HG02642 (cell line): ENCODE measurements around the gene WDR37.
"Not testable (repeated sequence)": the region's sequence is repeated elsewhere in the genome, so short reads cannot be mapped to it uniquely, and the experiment has no call there.

Experiments used
- ATAC-seq: cut with Tn5 transposase; IDR thresholded peaks from one replicate; pipeline ENCODE4 v1.9.1; 2021; ENCODE audit warnings: mild to moderate bottlenecking; ENCODE audit not compliant: unreplicated experiment, poor library complexity

Gene WDR37

DNA sequence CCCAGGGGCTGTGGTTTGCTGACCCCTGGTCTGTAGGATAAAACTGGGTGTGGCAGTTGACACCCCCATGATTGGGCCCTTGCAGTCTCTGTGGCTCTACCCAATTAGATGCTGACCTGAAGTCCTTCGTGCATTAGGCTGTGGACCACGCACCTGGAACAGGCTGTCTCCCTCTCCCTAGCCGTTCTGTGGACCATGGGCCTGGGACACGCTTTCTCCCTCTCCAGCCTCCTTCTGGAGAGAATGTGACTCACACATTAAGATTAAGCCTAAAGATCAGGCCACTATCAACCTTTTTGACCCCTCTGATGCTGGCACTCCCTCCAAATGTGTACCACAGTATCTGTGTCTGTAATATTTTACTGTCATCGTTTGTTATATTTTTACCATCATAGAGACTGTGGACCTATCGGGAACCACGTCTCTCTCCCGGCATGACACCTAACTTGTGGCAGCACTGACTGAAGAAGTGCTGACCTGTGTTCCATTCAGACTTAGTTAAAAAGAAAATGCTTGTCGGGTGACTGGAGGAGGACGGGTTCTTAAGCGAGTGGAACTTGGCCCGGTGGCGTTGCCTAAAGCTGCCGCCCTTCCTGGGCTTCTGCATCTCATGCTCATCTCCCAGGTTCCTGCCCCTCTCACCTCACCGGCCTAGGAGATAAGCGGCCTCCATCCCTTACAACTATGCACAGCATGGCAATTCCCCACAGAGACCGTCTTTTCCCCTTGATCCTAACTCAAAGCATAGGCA lies 92.8 kb downstream of the WDR37 start:
- no peak for ATAC-seq

GRCh38 chr10:1149793-1150637 lies 93.8 kb downstream of the WDR37 start:
- ATAC-seq: no peak

DNA sequence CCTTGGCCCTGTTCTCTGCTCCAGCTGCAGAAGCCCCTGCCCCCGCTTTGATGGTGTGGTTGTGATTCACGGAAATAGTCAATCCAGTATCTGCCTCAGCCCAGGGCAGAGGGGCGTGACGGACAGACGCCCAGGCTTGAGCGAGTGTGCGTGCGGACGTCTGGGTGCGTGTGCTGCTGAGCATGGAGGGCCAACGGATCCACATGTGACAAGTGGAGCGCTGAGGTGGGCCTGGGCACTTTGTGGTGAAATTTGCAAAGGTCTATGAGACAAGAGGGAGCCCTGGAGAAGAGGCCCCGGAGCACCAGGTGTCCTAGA lies 94.4 kb downstream of the WDR37 start:
- ATAC-seq: no peak

DNA sequence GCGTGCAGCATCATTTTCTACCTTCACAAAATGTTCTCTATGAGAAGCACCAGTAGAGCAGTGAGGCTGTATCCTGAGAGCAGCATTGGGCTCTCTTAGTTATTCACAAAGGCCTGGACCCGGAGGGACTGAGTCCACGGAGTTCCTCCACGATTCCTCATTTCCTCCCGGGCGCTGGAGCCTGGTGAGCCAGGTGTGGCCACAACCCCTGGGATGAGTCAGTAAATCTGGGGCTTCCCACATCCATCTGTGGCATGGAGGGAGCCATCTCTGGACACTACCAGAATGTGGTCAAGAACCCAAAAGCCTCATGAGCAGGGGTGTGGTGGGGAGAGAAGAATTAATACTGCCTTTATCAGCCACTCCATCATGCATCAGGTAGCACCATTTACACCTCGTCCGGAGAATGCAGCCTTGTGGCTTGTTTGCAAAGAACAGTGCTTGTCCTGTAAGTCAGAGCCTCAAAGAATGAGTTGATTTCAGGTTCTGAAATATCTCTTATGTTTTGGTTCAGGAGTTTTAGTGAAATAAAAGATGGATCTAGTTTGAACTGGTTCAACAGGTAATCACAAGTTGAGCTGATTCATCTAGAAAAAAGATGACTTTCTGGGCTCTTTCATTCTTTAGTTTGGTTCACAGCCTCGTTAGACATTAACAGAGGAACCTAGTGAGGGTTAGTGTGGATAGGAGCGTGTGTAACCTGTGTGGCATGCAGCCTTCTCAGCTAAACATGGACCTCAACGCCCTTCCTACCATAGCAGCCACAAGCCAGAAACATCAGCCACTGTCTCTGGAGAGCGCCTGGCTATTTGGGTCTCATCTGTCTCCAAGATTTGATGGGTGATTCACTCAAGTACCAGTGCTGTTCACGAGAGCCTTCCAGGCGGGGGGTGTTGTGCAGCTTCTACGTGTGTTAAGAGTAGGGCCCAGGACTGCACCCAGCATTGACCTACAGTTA lies 95.2 kb downstream of the WDR37 start:
- no peak for ATAC-seq

- no peak for ATAC-seq
Measured at GRCh38 chr10:1152386-1153250, 96.4 kb downstream of the WDR37 start.

GRCh38 chr10:1153251-1153763 lies 97.1 kb downstream of the WDR37 start:
- ATAC-seq: no peak

GRCh38 chr10:1153805-1154351 lies 97.7 kb downstream of the WDR37 start:
- no peak for ATAC-seq

DNA sequence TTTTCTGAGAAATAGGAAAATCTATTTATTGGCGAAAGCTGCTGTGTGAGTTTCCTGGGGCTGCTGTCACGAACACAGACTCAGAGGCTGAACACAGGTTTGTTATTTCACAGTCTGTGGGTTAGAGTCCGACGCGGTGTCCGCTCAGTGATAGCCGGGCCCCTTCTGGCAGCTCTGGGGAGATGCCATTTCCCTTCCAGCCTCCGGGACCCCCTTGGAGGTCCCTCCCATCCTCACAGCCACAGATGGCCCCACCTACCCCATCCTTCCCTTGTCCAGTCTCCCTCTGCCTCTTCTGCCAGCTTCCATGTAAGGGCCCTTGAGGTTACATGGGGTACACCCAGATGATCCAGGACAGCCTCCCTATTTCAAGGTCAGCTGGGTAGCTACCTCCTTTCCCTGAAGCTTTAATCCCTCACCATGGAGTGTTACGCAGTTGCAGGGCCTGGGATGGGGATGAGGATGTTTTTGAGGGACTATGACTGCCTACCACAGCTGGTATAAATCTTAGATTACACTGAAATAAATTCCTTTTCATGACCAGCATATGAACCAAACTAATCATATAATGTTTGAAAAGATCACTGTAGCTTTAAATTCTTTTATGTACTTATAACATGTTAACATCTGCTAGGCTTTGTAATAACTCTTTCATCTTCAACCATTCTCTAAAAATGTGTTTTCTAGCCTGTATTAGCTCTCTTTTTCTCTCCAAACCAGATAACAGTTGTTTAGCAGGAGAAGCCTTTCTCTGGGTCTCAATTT lies 98.5 kb downstream of the WDR37 start:
- no peak for ATAC-seq

DNA sequence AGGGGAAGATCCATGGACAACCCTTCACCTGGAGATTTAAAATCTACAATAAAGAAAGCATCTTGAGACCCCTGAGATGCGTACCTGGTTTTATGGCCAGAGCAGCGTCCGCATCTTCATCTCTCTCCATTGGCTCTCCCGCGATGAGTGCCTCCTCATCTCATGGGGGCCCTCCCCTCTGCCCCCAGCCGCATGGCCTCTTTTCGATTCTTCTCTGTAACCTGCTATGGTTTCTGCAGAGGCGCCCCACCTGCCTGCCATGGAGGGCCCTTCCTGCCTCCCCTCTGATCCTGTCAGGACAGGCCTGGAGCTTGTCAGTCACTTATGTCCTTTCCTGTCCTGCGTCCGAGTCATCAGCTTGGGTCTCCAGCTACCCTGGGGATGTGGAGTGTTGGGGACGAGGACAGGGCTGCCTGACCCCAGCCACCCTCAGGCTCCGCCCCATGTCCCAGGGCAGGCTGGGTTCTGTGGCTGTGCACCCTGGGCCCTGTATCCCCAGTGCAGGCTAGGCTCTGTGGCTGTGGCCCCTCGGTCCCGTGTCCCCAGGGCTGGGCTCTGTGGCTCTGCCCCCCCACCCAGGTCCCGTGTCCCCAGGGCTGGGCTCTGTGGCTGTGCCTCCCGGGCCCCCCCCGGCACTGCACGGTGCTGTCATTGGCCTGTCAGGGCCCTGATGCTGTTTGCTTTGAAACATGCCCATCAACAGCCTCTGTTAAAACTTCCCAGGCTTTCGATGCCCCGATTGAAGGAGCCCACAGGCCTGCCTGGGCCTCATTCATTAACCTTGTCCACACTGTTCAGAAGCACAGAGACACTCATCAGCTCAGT lies 99.8 kb downstream of the WDR37 start:
- ATAC-seq: no peak

GRCh38 chr10:1156616-1156886 lies 100.4 kb downstream of the WDR37 start:
- no peak for ATAC-seq

DNA sequence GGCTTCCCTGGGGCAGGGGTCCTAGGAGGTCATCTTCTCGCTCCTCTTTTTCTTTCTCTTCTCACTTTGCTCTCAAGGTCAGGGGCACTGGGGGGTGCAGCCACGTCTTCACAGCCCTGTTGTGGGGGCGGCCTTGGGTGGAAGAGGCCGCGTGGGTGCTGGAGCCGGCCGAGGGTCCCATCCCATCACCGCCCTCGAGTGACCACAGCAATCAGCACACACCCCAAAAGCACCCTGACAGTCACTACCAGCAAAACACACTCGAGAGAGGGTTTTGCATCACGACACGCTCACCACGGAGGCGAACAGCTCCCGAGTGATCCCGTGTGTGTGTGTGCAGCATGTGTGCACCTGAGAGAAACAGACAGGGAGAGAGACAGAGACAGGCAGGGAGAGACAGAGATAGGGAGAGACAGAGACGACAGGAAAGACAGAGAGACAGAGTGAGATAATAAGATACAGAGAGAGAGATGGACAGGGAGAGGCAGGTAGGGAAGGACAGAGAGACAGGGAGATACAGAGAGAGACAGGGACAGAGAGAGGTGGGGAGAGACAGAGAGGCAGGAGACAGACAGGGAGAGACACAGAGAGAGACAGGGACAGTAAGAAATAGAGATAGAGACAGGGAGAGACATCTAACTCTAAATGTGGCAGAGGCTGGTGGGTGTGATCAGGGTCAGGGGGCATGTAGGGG lies 100.9 kb downstream of the WDR37 start:
- ATAC-seq: no peak

- ATAC-seq: no peak
Measured at GRCh38 chr10:1157615-1157933, 101.4 kb downstream of the WDR37 start.

DNA sequence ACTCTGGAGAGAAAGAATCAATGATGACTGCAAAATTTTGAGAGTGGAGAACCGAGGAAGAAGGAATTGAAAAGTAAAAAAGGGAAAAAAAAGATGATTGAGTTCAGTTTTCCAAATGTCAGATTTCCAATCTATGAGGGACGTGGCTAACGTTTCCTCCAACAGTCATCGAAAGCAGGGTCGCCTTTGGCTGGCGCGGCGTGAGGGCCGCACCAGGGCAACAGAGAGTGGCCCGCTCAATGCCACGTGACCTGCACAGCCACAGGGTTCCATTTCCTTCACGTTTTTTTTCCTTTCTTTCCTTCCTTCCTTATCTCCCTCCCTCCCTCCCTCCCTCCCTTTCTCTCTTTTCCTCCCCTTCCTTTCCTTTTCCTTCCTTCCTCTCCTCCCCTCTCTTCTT lies 101.9 kb downstream of the WDR37 start:
- ATAC-seq: no peak

DNA sequence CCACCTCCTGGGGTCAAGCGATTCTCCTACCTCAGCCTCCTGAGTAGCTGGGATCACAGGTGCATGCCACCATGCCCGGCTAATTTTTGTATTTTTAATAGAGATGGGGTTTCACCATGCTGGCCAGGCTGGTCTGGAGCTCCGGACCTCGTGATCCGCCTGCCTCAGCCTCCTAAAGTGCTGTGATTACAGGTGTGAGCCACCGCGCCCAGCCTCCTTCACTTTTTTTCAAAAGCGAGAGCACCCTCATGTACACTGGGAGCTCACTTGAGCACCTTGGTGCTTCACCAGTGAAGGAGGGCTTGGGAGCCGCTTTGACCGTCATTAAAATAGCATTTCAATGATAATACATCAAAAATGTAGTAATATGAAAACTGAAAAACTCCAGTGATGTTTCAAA lies 102.4 kb downstream of the WDR37 start:
- not testable (repeated sequence) for ATAC-seq

GRCh38 chr10:1159131-1160061 lies 103.2 kb downstream of the WDR37 start:
- ATAC-seq: no peak

GRCh38 chr10:1160561-1161314 lies 104.6 kb downstream of the WDR37 start:
- no peak for ATAC-seq
